Skin of body (tissue), 2 donors: ENCODE results near the gene NRAP. TPM values are rescaled to one million over a fixed set of nuclear protein-coding genes. Genes with fewer than 3 reads are reported as not detected.

Experiments used
- DNase-seq: peaks from one replicate; lab custom pipeline; 2025; lab: John Stamatoyannopoulos, UW
- total RNA-seq: library from RNA; depleted of rRNA; stranded (reverse); fragments of >200 nt; gene quantifications from one replicate; pipeline ENCODE4 v1.2.3, GENCODE V29; 2014

Gene NRAP
- total RNA-seq: 13.6 TPM

- DNase-seq: no peak
These were observed at the start of gene NRAP for GRCh38 chr10:113663908-113664307. NRAP (minus strand) TSS chr10:113664041; CDS start chr10:113663882, 159 bp downstream.

GRCh38 chr10:113713640-113713982, 49.8 kb upstream of the NRAP start:
- no peak for DNase-seq

GRCh38 chr10:113712755-113713639, 49.2 kb upstream of the NRAP start:
- DNase-seq: no peak

- DNase-seq: no peak
These were observed 48.2 kb upstream of the NRAP start for GRCh38 chr10:113712024-113712423.

- DNase-seq: no peak
These were observed 47.3 kb upstream of the NRAP start for GRCh38 chr10:113711142-113711541.

GRCh38 chr10:113709221-113709838, 45.5 kb upstream of the NRAP start:
- DNase-seq: no peak

- DNase-seq: no peak
These were observed 44.8 kb upstream of the NRAP start for GRCh38 chr10:113708640-113709039.

- no peak for DNase-seq
These were observed 42.8 kb upstream of the NRAP start for GRCh38 chr10:113706623-113707022.

GRCh38 chr10:113705344-113705652, 41.5 kb upstream of the NRAP start:
- DNase-seq: no peak

- DNase-seq: peak; percentile 8
These were observed 40.9 kb upstream of the NRAP start for GRCh38 chr10:113704637-113705343.

GRCh38 chr10:113697595-113697994, 33.8 kb upstream of the NRAP start:
- no peak for DNase-seq

GRCh38 chr10:113695691-113696090, 31.9 kb upstream of the NRAP start:
- DNase-seq: no peak

- DNase-seq: no peak
These were observed 29.5 kb upstream of the NRAP start for GRCh38 chr10:113693348-113693747.

- no peak for DNase-seq
These were observed 28.4 kb upstream of the NRAP start for GRCh38 chr10:113692271-113692670.

- no peak for DNase-seq
These were observed 27.5 kb upstream of the NRAP start for GRCh38 chr10:113691381-113691780.

- DNase-seq: no peak
These were observed 26.9 kb upstream of the NRAP start for GRCh38 chr10:113690749-113691148.

GRCh38 chr10:113689574-113689973, 25.7 kb upstream of the NRAP start:
- DNase-seq: no peak

GRCh38 chr10:113689057-113689456, 25.2 kb upstream of the NRAP start:
- no peak for DNase-seq

GRCh38 chr10:113687037-113687436, 23.2 kb upstream of the NRAP start:
- DNase-seq: no peak

- no peak for DNase-seq
These were observed 22.2 kb upstream of the NRAP start for GRCh38 chr10:113686028-113686427.

GRCh38 chr10:113683300-113683699, 19.5 kb upstream of the NRAP start:
- no peak for DNase-seq
